Loucy (cell line): ENCODE measurements around the gene FAM83F.

Experiments
- H2AFZ ChIP-seq: fragments of 200-600 bp; sonication (generic); 2 replicates; pipeline ENCODE4 v1.6.0; 2016; ENCODE audit warnings: antibody characterized with exemption, mild to moderate bottlenecking, low read length, moderate library complexity
- H3F3A ChIP-seq: fragments of 200-600 bp; 2 replicates; pipeline ENCODE4 v1.6.0; 2016; ENCODE audit warnings: antibody characterized with exemption, low read depth, mild to moderate bottlenecking
- H3K27me3 ChIP-seq: fragments of 200-600 bp; sonication (generic); 2 replicates; pipeline ENCODE4 v1.6.1; 2014; ENCODE audit warnings: low read length, mild to moderate bottlenecking; ENCODE audit not compliant: insufficient read depth, poor library complexity, severe bottlenecking
- H3K36me3 ChIP-seq: fragments of 200-600 bp; sonication (generic); 2 replicates; pipeline ENCODE4 v1.6.1; 2016; ENCODE audit warnings: low read length; ENCODE audit not compliant: insufficient read depth
- H3K4me1 ChIP-seq: fragments of 200-600 bp; sonication (generic); 2 replicates; pipeline ENCODE4 v1.5.1; 2014; ENCODE audit warnings: low read length, mild to moderate bottlenecking; ENCODE audit not compliant: insufficient read depth, poor library complexity, severe bottlenecking
- H3K4me2 ChIP-seq: fragments of 200-600 bp; sonication (generic); 2 replicates; pipeline ENCODE4 v1.6.0; 2014; ENCODE audit warnings: antibody characterized with exemption, low read length, low read depth, mild to moderate bottlenecking; ENCODE audit not compliant: poor library complexity, severe bottlenecking
- H3K4me3 ChIP-seq: fragments of 200-600 bp; sonication (generic); 2 replicates; pipeline ENCODE4 v1.5.1; 2014; ENCODE audit warnings: low read length, mild to moderate bottlenecking, mixed read lengths; ENCODE audit not compliant: poor library complexity, severe bottlenecking
- H3K79me2 ChIP-seq: fragments of 200-600 bp; sonication (generic); 2 replicates; pipeline ENCODE4 v1.6.1; 2014; ENCODE audit warnings: low read length; ENCODE audit not compliant: insufficient read depth
- H3K9ac ChIP-seq: fragments of 200-600 bp; sonication (generic); 2 replicates; pipeline ENCODE4 v1.6.0; 2014; ENCODE audit warnings: mild to moderate bottlenecking, low read depth, low read length, moderate library complexity; ENCODE audit not compliant: poor library complexity, severe bottlenecking
- H3K9me2 ChIP-seq: fragments of 200-600 bp; sonication (generic); replicated peaks from 2 replicates; pipeline ENCODE4 v1.6.1; 2016; ENCODE audit warnings: low read depth, low read length, mixed read lengths
- H3K9me3 ChIP-seq: fragments of 200-600 bp; sonication (generic); 2 replicates; pipeline ENCODE4 v1.6.1; 2014; ENCODE audit warnings: mild to moderate bottlenecking, antibody characterized with exemption, low read length, low read depth; ENCODE audit not compliant: insufficient read depth
- H4K20me1 ChIP-seq: fragments of 200-600 bp; sonication (generic); 2 replicates; pipeline ENCODE4 v1.6.0; 2014; ENCODE audit warnings: antibody characterized with exemption, low read length, mild to moderate bottlenecking; ENCODE audit not compliant: insufficient read depth, poor library complexity, severe bottlenecking
- CTCF ChIP-seq: fragments of 200-600 bp; sonication (generic); conservative IDR thresholded peaks from 2 replicates; pipeline ENCODE4 v1.5.1; 2014; ENCODE audit warnings: mild to moderate bottlenecking, antibody characterized with exemption, low read length
- EZH2phosphoT487 ChIP-seq: fragments of 200-600 bp; IDR thresholded peaks from 2 replicates; pipeline ENCODE4 v1.6.1; 2018; ENCODE audit warnings: antibody characterized with exemption, mild to moderate bottlenecking, moderate library complexity, borderline replicate concordance

FAM83F gene

GRCh38 chr22:40007853-40008710 lies 13.3 kb downstream of the FAM83F start:
- no peaks in the 10 kb centered on the region for H3F3A ChIP-seq
- H4K20me1 ChIP-seq = no peaks in the 10 kb centered on the region
- H3K9me3 ChIP-seq = no peaks in the 10 kb centered on the region
- no peak overlapping the region for H3K4me2 ChIP-seq
- no peaks in the 10 kb centered on the region for H3K79me2 ChIP-seq
- TF ChIP-seq EZH2phosphoT487 (no peak), CTCF (no peak)
- no peak overlapping the region for H2AFZ ChIP-seq
- H3K36me3 ChIP-seq = no peaks in the 10 kb centered on the region
- no peak overlapping the region for H3K9ac ChIP-seq
- H3K9me2 ChIP-seq = no peaks in the 10 kb centered on the region
- H3K27me3 ChIP-seq = no peaks in the 10 kb centered on the region
- no peak overlapping the region for H3K4me3 ChIP-seq
- peaks cover 2% of the 10 kb centered on the region for H3K4me1 ChIP-seq

- Histone ChIP-seq H3K79me2 (no peaks in the 10 kb centered on the region), H3K27me3 (no peaks in the 10 kb centered on the region), H3K9me3 (no peaks in the 10 kb centered on the region), H4K20me1 (no peaks in the 10 kb centered on the region), H3K9me2 (no peaks in the 10 kb centered on the region), H3K4me1 (peaks cover 2% of the 10 kb centered on the region), H3K4me3 (no peak overlapping the region), H3K9ac (no peak overlapping the region), H3K4me2 (no peak overlapping the region), H3F3A (no peaks in the 10 kb centered on the region), H2AFZ (no peak overlapping the region), H3K36me3 (no peaks in the 10 kb centered on the region)
- TF ChIP-seq CTCF = no peak
Measured at GRCh38 chr22:40008726-40009291, 14.1 kb downstream of the FAM83F start.

- no peaks in the 10 kb centered on the region for H3K36me3 ChIP-seq
- H3K79me2 ChIP-seq = no peaks in the 10 kb centered on the region
- no peak overlapping the region for H3K4me2 ChIP-seq
- H3K9me3 ChIP-seq = no peaks in the 10 kb centered on the region
- no peak overlapping the region for H3K9ac ChIP-seq
- no peaks in the 10 kb centered on the region for H3K9me2 ChIP-seq
- H2AFZ ChIP-seq = no peak overlapping the region
- no peaks in the 10 kb centered on the region for H3K27me3 ChIP-seq
- peaks cover 2% of the 10 kb centered on the region for H3K4me1 ChIP-seq
- no peak overlapping the region for H3K4me3 ChIP-seq
- H3F3A ChIP-seq = no peaks in the 10 kb centered on the region
- TF ChIP-seq EZH2phosphoT487 (no peak), CTCF (no peak)
- no peaks in the 10 kb centered on the region for H4K20me1 ChIP-seq
Measured at GRCh38 chr22:40009292-40009774, 14.6 kb downstream of the FAM83F start.
